Measurements from ENCODE around the gene GABRB1.

GRCh38 chr4:47419296-47419695 is 387.9 kb downstream of the GABRB1 start:
- TF ChIP-seq, protein P1, sequence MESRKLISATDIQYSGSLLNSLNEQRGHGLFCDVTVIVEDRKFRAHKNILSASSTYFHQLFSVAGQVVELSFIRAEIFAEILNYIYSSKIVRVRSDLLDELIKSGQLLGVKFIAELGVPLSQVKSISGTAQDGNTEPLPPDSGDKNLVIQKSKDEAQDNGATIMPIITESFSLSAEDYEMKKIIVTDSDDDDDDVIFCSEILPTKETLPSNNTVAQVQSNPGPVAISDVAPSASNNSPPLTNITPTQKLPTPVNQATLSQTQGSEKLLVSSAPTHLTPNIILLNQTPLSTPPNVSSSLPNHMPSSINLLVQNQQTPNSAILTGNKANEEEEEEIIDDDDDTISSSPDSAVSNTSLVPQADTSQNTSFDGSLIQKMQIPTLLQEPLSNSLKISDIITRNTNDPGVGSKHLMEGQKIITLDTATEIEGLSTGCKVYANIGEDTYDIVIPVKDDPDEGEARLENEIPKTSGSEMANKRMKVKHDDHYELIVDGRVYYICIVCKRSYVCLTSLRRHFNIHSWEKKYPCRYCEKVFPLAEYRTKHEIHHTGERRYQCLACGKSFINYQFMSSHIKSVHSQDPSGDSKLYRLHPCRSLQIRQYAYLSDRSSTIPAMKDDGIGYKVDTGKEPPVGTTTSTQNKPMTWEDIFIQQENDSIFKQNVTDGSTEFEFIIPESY (IDR thresholded peaks at IDR 0.05; ENCODE audit: extremely low read depth, insufficient replicate concordance, low read length), result no peak
- TF ChIP-seq, protein P2, sequence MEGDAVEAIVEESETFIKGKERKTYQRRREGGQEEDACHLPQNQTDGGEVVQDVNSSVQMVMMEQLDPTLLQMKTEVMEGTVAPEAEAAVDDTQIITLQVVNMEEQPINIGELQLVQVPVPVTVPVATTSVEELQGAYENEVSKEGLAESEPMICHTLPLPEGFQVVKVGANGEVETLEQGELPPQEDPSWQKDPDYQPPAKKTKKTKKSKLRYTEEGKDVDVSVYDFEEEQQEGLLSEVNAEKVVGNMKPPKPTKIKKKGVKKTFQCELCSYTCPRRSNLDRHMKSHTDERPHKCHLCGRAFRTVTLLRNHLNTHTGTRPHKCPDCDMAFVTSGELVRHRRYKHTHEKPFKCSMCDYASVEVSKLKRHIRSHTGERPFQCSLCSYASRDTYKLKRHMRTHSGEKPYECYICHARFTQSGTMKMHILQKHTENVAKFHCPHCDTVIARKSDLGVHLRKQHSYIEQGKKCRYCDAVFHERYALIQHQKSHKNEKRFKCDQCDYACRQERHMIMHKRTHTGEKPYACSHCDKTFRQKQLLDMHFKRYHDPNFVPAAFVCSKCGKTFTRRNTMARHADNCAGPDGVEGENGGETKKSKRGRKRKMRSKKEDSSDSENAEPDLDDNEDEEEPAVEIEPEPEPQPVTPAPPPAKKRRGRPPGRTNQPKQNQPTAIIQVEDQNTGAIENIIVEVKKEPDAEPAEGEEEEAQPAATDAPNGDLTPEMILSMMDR (IDR thresholded peaks at IDR 0.05 in 2 of 3, conservative IDR thresholded peaks at IDR 0.05 in 1 of 3; ENCODE audit: borderline replicate concordance in 1 of 3, insufficient read depth in 1 of 3, low read depth in 2 of 3, low read length in 2 of 3), result no peak
- TF ChIP-seq REST (IDR thresholded peaks at IDR 0.05; ENCODE audit: low read depth) (no peak), SP1 (IDR thresholded peaks at IDR 0.05; ENCODE audit: low read depth) (no peak), POLR2A (IDR thresholded peaks at IDR 0.05; ENCODE audit: borderline replicate concordance, extremely low read depth, insufficient read depth, insufficient read length) (no peak), FOSL1 (IDR thresholded peaks at IDR 0.05; ENCODE audit: low read depth) (no peak), JUND (IDR thresholded peaks at IDR 0.05) (no peak), EZH2phosphoT487 (IDR thresholded peaks at IDR 0.05; ENCODE audit: borderline replicate concordance) (no peak), SRF (IDR thresholded peaks at IDR 0.05; ENCODE audit: low read depth) (no peak), YY1 (IDR thresholded peaks at IDR 0.05; ENCODE audit: extremely low read depth, insufficient replicate concordance, low read depth, low read length) (no peak), POLR2AphosphoS5 (IDR thresholded peaks at IDR 0.05; ENCODE audit: low read depth, low read length) (no peak), MAX (IDR thresholded peaks at IDR 0.05) (no peak), ZFX (IDR thresholded peaks at IDR 0.05) (no peak)
- TF ChIP-seq, protein P3, sequence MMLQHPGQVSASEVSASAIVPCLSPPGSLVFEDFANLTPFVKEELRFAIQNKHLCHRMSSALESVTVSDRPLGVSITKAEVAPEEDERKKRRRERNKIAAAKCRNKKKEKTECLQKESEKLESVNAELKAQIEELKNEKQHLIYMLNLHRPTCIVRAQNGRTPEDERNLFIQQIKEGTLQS (IDR thresholded peaks at IDR 0.05), result no peak

All from HCT116 (cell line).